Fibroblast of pulmonary artery (primary cell): ENCODE data around the gene C3orf52.

Experiments
- DNase-seq: peaks from one replicate; pipeline ENCODE4 v3.0.0-alpha.2; 2010; ENCODE audit warnings: low read depth
- H3K4me3 ChIP-seq: replicated peaks from 2 replicates; pipeline ENCODE4 v1.5.1; 2011; ENCODE audit warnings: low read depth, mild to moderate bottlenecking, control low read depth, low read length, moderate library complexity
- TF ChIP-seq, protein P1 (sequence below): IDR thresholded peaks from 2 replicates; pipeline ENCODE4 v1.5.1; 2011; ENCODE audit warnings: mild to moderate bottlenecking, control low read depth, low read length, inconsistent platforms; ENCODE audit errors: missing control alignments

The C3orf52 gene

DNA sequence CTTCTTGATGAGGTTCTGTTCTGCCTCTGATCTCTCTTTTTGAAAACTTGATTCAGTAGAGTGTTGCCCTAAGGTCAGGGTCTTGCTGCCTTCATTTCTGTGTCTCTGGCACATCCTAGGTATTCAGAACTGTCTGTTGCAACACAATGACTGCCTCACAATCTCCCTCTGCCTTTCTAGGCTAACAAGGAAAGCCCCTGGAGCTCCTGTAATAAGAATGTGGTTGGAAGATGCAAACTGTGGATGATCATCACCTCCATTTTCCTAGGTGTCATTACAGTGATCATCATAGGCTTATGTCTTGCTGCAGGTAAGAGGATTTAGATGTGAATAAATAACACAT lies 7.0 kb downstream of the C3orf52 start:
- DNase-seq: peak; percentile 43
- H3K4me3 ChIP-seq: no peak overlapping the region
- TF ChIP-seq, protein P1, sequence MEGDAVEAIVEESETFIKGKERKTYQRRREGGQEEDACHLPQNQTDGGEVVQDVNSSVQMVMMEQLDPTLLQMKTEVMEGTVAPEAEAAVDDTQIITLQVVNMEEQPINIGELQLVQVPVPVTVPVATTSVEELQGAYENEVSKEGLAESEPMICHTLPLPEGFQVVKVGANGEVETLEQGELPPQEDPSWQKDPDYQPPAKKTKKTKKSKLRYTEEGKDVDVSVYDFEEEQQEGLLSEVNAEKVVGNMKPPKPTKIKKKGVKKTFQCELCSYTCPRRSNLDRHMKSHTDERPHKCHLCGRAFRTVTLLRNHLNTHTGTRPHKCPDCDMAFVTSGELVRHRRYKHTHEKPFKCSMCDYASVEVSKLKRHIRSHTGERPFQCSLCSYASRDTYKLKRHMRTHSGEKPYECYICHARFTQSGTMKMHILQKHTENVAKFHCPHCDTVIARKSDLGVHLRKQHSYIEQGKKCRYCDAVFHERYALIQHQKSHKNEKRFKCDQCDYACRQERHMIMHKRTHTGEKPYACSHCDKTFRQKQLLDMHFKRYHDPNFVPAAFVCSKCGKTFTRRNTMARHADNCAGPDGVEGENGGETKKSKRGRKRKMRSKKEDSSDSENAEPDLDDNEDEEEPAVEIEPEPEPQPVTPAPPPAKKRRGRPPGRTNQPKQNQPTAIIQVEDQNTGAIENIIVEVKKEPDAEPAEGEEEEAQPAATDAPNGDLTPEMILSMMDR: no peak

DNA sequence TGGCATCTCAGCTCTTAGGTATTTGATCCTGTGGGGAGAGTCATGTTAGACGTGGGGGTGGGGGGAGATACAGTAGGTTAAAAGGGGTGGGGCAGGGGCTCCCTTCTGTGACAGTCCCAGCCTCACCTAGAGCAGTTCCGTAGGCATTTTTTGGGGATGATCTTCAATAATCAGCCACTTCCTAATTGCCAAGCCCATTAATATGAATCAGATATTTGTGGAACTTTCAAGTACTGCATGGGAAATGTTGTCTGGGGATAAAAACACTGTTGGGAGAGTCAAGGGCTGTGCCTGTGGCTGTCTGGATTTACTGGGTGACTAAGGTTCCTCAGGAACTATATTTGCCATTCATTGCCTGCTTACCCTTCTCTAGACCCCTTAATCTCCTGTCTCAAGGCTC lies 9.5 kb downstream of the C3orf52 start:
- TF ChIP-seq, protein P1: no peak

DNA sequence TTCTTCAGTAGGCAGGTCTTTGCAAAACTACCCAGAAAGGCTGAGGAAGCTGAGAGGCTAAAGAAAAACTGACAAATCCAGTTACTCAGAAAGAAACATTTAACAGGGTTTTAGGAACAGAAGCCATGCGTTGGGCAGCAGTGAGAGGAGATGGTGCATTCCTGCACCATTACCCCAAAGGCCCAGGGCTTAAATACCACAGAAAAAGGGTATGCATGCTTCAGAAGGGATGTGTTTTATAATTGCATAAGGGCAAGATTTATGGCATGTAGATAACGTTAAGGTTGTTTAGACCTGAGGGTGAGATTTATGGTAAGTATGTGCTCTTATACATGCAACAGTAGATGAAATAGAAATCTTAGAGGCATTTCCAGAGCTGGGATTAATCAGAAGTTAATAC lies 10.0 kb downstream of the C3orf52 start:
- H3K4me3 ChIP-seq: no peak overlapping the region
- TF ChIP-seq, protein P1: no peak
- DNase-seq: no peak

More for the DNA sequence above, 9.5 kb downstream of the C3orf52 start:
- DNase-seq: no peak
- no peak overlapping the region for H3K4me3 ChIP-seq

DNA sequence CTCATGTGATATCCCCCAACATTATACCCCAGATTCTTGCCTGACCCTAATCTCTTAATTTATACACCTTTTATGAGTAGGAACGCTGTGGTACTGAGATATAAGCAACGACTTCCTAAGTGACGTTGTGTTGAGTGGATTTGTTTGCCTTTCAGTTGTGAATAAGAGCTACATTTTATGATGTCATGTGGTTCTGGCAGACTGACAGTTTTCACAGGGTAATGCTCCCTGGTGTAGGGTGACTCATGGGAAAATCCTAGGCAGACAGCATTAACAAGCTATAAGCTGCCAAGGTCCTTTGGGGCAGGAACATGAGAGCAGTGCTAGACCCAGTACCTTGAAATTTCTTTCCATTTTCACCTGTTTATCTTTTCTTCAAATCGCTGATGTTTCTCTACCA lies 11.2 kb downstream of the C3orf52 start:
- H3K4me3 ChIP-seq: no peak overlapping the region
- DNase-seq: peak; percentile 99
- TF ChIP-seq, protein P1: no peak

DNA sequence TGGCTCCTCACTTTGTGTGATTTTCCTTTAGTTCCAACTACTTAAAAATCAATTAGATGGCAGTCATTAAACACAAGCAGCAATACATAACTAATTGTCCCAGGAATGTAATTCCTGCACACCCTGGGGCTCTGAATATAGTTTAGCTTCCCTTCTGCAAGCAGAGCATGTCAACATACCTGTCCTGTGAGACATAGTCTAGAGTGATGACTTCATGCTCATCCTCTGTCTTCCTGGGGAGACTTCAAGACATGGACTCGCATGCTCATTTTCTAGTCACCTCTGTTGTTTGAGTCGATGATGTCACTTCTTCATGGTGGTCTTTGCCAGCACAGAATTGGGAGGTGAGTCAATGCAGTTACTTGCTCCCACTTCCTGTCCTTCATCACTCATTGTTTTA lies 15.7 kb downstream of the C3orf52 start:
- no peak overlapping the region for H3K4me3 ChIP-seq
- TF ChIP-seq, protein P1: no peak
- DNase-seq: peak; percentile 72

GRCh38 chr3:112104774-112105173 lies 18.6 kb downstream of the C3orf52 start:
- H3K4me3 ChIP-seq: no peak overlapping the region
- no peak for DNase-seq
- TF ChIP-seq, protein P1: no peak

DNA sequence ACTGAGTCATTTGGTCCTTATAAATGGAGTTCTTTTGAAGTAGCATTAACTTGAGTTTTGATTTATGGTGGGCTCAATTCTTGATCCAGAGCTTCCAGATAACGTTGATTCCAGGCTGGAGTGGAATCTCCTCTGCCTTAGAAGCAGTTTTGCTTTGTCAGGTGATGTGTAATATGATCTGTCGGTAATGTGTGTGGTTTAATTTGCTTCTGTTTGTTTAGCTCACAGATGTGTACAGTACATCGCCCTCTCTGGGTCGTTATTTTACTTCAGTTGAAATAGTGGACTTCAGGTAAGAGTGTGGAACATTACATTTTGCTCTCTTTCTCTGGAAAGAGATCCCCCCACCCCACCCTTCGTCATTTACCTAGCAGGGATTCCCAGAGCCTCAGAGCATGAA lies 23.1 kb downstream of the C3orf52 start:
- no peak for DNase-seq
- no peak overlapping the region for H3K4me3 ChIP-seq
- TF ChIP-seq, protein P1: no peak
